Astrocyte (in vitro differentiated cells and primary cell): Measurements from ENCODE around the gene DRC1. TPM values are rescaled to one million over a fixed set of nuclear protein-coding genes. Genes with fewer than 3 reads are reported as not detected.
A peak's percentile ranks its signal among the peaks of the same experiment; 100 is the strongest.

Experiments used
- DNase-seq: peaks from one replicate; pipeline ENCODE4 v3.0.0-alpha.2; 2010; ENCODE audit warnings: low read depth
- FAIRE-seq: peaks from 2 replicates; lab custom pipeline; 2011; peaks lifted over from hg19 to GRCh38; lab: Jason Lieb, UNC
- H2AFZ ChIP-seq: 2 replicates; pipeline ENCODE4 v1.6.0; 2012; ENCODE audit warnings: low read depth, low read length, inconsistent platforms
- H3K27ac ChIP-seq: 2 replicates; pipeline ENCODE4 v1.5.1; 2011; ENCODE audit warnings: low read depth, low read length, inconsistent platforms
- H3K27me3 ChIP-seq: 2 replicates; pipeline ENCODE4 v1.6.0; 2011; ENCODE audit warnings: low read length, inconsistent platforms; ENCODE audit not compliant: insufficient read depth
- H3K36me3 ChIP-seq: 2 replicates; pipeline ENCODE4 v1.5.1; 2011; ENCODE audit warnings: low read length, inconsistent platforms; ENCODE audit not compliant: insufficient read depth
- H3K4me1 ChIP-seq: 2 replicates; pipeline ENCODE4 v1.5.1; 2011; ENCODE audit warnings: low read length, inconsistent platforms; ENCODE audit not compliant: insufficient read depth
- H3K4me2 ChIP-seq: 2 replicates; pipeline ENCODE4 v1.6.0; 2012; ENCODE audit warnings: low read length, inconsistent platforms
- H3K4me3 ChIP-seq: 2 replicates; pipeline ENCODE4 v1.5.1; 2011; ENCODE audit warnings: low read depth, mild to moderate bottlenecking, low read length, inconsistent platforms; ENCODE audit not compliant: insufficient read depth
- H3K79me2 ChIP-seq: 2 replicates; pipeline ENCODE4 v1.6.0; 2012; ENCODE audit warnings: mild to moderate bottlenecking, low read length, inconsistent platforms; ENCODE audit not compliant: insufficient read depth
- H3K9ac ChIP-seq: 2 replicates; pipeline ENCODE4 v1.6.0; 2012; ENCODE audit warnings: mild to moderate bottlenecking, low read length, inconsistent platforms
- H3K9me3 ChIP-seq: 2 replicates; pipeline ENCODE4 v1.5.1; 2012; ENCODE audit warnings: low read depth, mild to moderate bottlenecking, low read length, inconsistent platforms; ENCODE audit not compliant: insufficient read depth
- H4K20me1 ChIP-seq: 2 replicates; pipeline ENCODE4 v1.6.0; 2012; ENCODE audit warnings: low read length, inconsistent platforms; ENCODE audit not compliant: insufficient read depth
- H3K27ac Mint-ChIP-seq: one replicate; pipeline ENCODE4 v1.8.0; 2021; ENCODE audit warnings: mild to moderate bottlenecking, mixed read lengths; ENCODE audit not compliant: unreplicated experiment
- H3K27me3 Mint-ChIP-seq: one replicate; pipeline ENCODE4 v1.8.0; 2021; ENCODE audit warnings: low read depth, mixed read lengths; ENCODE audit not compliant: unreplicated experiment
- H3K36me3 Mint-ChIP-seq: one replicate; pipeline ENCODE4 v1.8.0; 2021; ENCODE audit warnings: low read depth, mixed read lengths; ENCODE audit not compliant: unreplicated experiment
- H3K4me1 Mint-ChIP-seq: one replicate; pipeline ENCODE4 v1.8.0; 2021; ENCODE audit warnings: low read depth, mixed read lengths; ENCODE audit not compliant: unreplicated experiment
- H3K4me3 Mint-ChIP-seq: one replicate; pipeline ENCODE4 v1.8.0; 2021; ENCODE audit warnings: mild to moderate bottlenecking, moderate library complexity, mixed read lengths; ENCODE audit not compliant: unreplicated experiment
- H3K9me3 Mint-ChIP-seq: one replicate; pipeline ENCODE4 v1.8.0; 2021; ENCODE audit warnings: mild to moderate bottlenecking, mixed read lengths; ENCODE audit not compliant: unreplicated experiment
- CTCF ChIP-seq: IDR thresholded peaks from 2 replicates; pipeline ENCODE4 v1.5.1; 2011; ENCODE audit warnings: low read depth, mild to moderate bottlenecking, inconsistent platforms, low read length, moderate library complexity; ENCODE audit not compliant: insufficient read depth
- EZH2 ChIP-seq: IDR thresholded peaks from 2 replicates; pipeline ENCODE4 v1.6.1; 2012; ENCODE audit warnings: mild to moderate bottlenecking, low read length, inconsistent platforms; ENCODE audit not compliant: insufficient read depth
- total RNA-seq: library from RNA; stranded (reverse); gene quantifications from 2 replicates; pipeline ENCODE4 v1.2.1, GENCODE V29; 2021

Gene DRC1
- total RNA-seq, 1 donor from 2014 or later = 0.27 TPM

- Histone ChIP-seq H3K4me1 (peaks cover 22% of the 10 kb centered on the region), H3K79me2 (peaks cover 89% of the 10 kb centered on the region), H3K36me3 (no peaks in the 10 kb centered on the region), H2AFZ (no peak overlapping the region), H3K27me3 (no peaks in the 10 kb centered on the region), H3K4me2 (peak overlapping the region; percentile 64), H3K9me3 (no peaks in the 10 kb centered on the region), H3K4me3 (no peak overlapping the region), H3K27ac (peak overlapping the region; percentile 45), H3K9ac (peak overlapping the region; percentile 1), H4K20me1 (peaks cover 33% of the 10 kb centered on the region)
- H3K4me3 Mint-ChIP-seq = peak overlapping the region; percentile 7
- DNase-seq (peak; percentile 99), FAIRE-seq (peak; percentile 23)
- H3K9me3 Mint-ChIP-seq = no peaks in the 10 kb centered on the region
- H3K4me1 Mint-ChIP-seq = peaks cover 30% of the 10 kb centered on the region
- H3K27ac Mint-ChIP-seq = peak overlapping the region; percentile 34
- H3K36me3 Mint-ChIP-seq = peaks cover 6% of the 10 kb centered on the region
- TF ChIP-seq CTCF (no peak), EZH2 (no peak)
- no peaks in the 10 kb centered on the region for H3K27me3 Mint-ChIP-seq
Observed at GRCh38 chr2:26355038-26355995, 46.4 kb upstream of the DRC1 start.

DNA sequence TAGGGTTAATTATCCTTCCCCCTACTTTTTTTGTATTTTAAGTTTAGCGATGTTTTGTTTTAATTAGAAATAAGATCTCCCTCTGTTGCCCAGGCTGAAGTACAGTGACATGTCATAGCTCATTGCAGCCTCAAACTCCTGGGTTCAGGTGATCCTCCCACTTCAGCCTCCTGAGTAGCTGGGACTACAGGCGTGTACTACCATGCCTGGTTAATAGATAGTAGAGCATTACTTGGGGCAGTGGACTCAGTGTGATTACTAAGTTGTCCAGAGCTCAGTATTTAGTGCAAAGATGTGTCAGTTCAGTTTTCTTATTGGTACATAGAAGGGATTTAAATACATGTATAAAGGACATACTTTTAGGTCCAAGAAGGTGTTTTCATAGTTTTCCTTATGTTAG, 45.6 kb upstream of the DRC1 start:
- Mint-ChIP-seq H3K27ac (peak overlapping the region; percentile 43), H3K9me3 (no peaks in the 10 kb centered on the region), H3K4me1 (peaks cover 27% of the 10 kb centered on the region), H3K36me3 (peaks cover 6% of the 10 kb centered on the region), H3K4me3 (peak overlapping the region; percentile 29), H3K27me3 (no peaks in the 10 kb centered on the region)
- Histone ChIP-seq H3K9me3 (no peaks in the 10 kb centered on the region), H4K20me1 (peaks cover 38% of the 10 kb centered on the region), H3K27me3 (no peaks in the 10 kb centered on the region), H3K9ac (no peak overlapping the region), H2AFZ (no peak overlapping the region), H3K27ac (peak overlapping the region; percentile 45), H3K4me2 (peak overlapping the region; percentile 64), H3K4me1 (peaks cover 22% of the 10 kb centered on the region), H3K4me3 (no peak overlapping the region), H3K79me2 (peaks cover 89% of the 10 kb centered on the region), H3K36me3 (no peaks in the 10 kb centered on the region)
- DNase-seq (no peak), FAIRE-seq (no peak)
- TF ChIP-seq CTCF = no peak
- no peak for TF ChIP-seq EZH2
